VCaP (cell line): Measurements from ENCODE around the gene PNMA8A.

ENCODE experiments used
- H3K27ac ChIP-seq: fragments of 450-650 bp; 2 replicates; pipeline ENCODE4 v1.5.1; 2017
- CTCF ChIP-seq: fragments of 450-650 bp; conservative IDR thresholded peaks from 2 replicates; pipeline ENCODE4 v1.5.1; 2017; ENCODE audit warnings: mild to moderate bottlenecking, moderate library complexity

The PNMA8A gene

GRCh38 chr19:46474211-46474610 is 2.8 kb upstream of the PNMA8A start:
- H3K27ac ChIP-seq, result no peak overlapping the region
- TF ChIP-seq CTCF, result no peak

GRCh38 chr19:46472592-46472991 is 1.2 kb upstream of the PNMA8A start:
- no peak for TF ChIP-seq CTCF
- no peak overlapping the region for H3K27ac ChIP-seq

DNA sequence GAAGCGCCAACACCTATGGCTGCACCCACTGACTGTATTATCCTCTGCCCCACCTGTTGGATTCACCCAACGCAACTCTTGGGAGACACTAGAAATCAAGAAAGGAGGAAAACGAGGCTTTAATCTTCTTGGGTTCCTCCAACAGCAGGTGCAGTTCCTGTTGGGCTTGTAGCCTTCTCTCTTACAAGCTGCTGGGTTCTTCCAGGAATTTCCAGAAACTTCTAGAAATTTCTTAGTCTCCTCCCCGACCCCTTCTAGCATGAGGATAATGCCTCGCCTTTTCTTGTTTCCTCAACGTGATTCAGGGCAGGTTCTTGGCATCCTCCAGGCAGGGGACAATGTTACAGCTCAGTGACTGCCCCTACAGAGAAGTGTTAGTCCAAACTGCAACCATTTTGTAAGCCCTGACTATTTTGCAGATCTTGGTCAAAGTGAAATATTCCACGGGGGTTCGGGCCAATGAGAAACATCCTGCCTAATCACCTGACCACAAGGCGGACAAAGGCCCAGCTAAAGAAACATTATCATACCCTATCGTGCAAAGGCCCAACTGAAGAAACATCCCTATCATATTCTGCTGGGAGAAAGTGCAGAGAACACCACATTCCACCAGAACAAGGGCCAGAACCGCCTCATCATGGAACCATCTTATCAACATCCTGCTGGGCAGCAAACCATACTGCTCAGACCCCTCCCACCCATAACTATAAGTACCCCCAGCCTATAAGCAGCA is 614 bp upstream of the PNMA8A start:
- peak overlapping the region; percentile 58; the same call in 1 of the 2 replicates for H3K27ac ChIP-seq
- no peak for TF ChIP-seq CTCF

GRCh38 chr19:46470376-46470775 is 987 bp downstream of the PNMA8A start:
- TF ChIP-seq CTCF, result no peak
- H3K27ac ChIP-seq, result no peak overlapping the region

DNA sequence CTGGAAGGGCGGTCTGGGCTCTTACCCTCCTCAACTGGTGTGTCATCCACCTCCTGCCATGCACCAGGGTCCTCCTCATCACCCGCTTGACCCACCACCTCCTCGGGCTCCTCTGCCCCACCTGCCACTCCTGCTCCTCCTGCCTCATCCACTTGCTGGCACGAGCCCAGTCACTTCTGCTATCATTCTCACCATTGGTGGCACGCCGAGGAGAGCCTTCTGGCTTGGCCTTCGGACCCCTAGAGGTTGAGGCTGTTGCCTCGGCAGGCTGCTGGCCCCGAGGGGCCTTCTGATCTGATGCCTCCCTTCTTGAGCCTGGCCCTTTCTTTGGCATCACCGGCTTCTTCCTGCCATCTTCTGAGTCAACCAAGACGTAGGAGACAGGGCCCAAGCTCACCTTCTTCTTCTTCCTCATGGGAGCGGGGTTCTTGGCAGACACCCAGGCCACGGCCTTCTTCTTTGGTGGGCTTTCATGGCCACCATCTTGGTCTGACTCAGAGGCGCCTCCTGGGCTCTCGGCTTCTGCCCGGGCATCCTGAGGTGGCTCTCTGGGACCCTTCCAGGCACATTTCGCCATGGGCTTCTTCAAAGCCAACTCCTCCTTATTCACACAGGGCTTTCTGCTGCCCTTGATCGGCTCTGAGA is 1.7 kb downstream of the PNMA8A start:
- no peak for TF ChIP-seq CTCF
- no peak overlapping the region for H3K27ac ChIP-seq

DNA sequence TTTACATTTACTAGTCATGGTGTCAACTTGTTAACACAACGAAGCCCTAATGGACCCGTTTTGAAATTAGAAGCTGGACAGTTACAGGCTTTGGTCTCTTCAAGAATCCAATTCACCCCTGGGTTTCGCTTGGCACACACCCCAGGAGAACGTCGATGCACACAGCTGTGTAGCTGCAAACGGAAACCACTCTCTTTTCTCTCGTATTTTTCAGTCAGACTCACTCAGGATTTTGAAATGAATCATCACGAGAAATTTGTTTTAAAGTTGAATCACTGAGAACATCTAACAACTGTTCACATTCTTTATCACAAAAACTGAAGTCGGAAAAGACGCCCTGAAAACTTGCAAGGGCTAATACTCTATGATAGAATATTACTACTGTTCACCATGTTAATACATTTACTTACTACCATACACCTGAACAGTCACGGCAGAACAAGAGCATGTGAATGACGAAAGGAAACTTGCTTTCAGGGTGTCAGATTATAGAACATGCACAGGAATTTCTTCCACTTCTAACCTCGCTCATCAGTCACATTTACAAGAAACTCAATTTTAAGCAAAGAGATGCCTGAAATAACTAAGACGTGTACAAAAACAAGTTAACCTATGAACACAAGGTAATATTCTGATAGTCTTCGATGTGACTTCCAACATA is 4.7 kb downstream of the PNMA8A start:
- no peak overlapping the region for H3K27ac ChIP-seq
- no peak for TF ChIP-seq CTCF

- TF ChIP-seq CTCF, result no peak
- no peak overlapping the region for H3K27ac ChIP-seq
Observed at GRCh38 chr19:46463516-46463915, 7.8 kb downstream of the PNMA8A start.
